K562 (cell line): ENCODE data around the gene OST4. TPM values are rescaled to one million over a fixed set of nuclear protein-coding genes. Genes with fewer than 3 reads are reported as not detected.
A peak's percentile ranks its signal among the peaks of the same experiment; 100 is the strongest.

Experiments
- ATF1 ChIP-seq, 2 experiments: fragments of 450-650 bp in 1 of 2; IDR thresholded peaks; 2 replicates each; pipeline ENCODE4 v1.6.1; 2016; ENCODE audit warnings: missing compliant biosample characterization in 1 of 2, missing genetic modification characterization in 1 of 2
- CHAMP1 ChIP-seq: fragments of 450-650 bp; IDR thresholded peaks from 2 replicates; pipeline ENCODE4 v1.6.1; 2016; ENCODE audit warnings: mild to moderate bottlenecking
- COPS2 ChIP-seq: fragments of 450-650 bp; conservative IDR thresholded peaks from 2 replicates; pipeline ENCODE4 v1.6.1; 2016; ENCODE audit warnings: mild to moderate bottlenecking, moderate library complexity
- E2F4 ChIP-seq: sonication (generic); formaldehyde crosslinking; IDR thresholded peaks from 2 replicates; pipeline ENCODE4 v1.8.0; 2022; ENCODE audit warnings: mild to moderate bottlenecking, low read depth, missing genetic modification reagents
- RFX1 ChIP-seq: fragments of 450-650 bp; IDR thresholded peaks from 2 replicates; pipeline ENCODE4 v1.6.1; 2016; ENCODE audit warnings: mild to moderate bottlenecking, moderate library complexity
- STAG1 ChIP-seq: sonication (generic); formaldehyde crosslinking; IDR thresholded peaks from 2 replicates; pipeline ENCODE4 v1.5.0; 2020; ENCODE audit warnings: missing genetic modification reagents, borderline replicate concordance
- TSC22D4 ChIP-seq: fragments of 450-650 bp; IDR thresholded peaks from 2 replicates; pipeline ENCODE4 v1.6.1; 2016; ENCODE audit warnings: missing genetic modification characterization, missing biosample characterization, control low read depth
- ZBTB1 ChIP-seq: sonication (generic); formaldehyde crosslinking; IDR thresholded peaks from 2 replicates; pipeline ENCODE4 v1.8.1; 2023; ENCODE audit warnings: missing genetic modification reagents, low read depth, mild to moderate bottlenecking, borderline replicate concordance
- ZC3H8 ChIP-seq: fragments of 450-650 bp; IDR thresholded peaks from 2 replicates; pipeline ENCODE4 v1.6.1; 2017
- ZNF318 ChIP-seq, 2 experiments: fragments of 450-650 bp; IDR thresholded peaks; 2 replicates each; pipeline ENCODE4 v1.6.1; 2016; ENCODE audit warnings: mild to moderate bottlenecking in 2 of 2, borderline replicate concordance in 1 of 2, low read depth in 1 of 2, moderate library complexity in 1 of 2
- ZNF395 ChIP-seq: fragments of 200-800 bp; sonication (Bioruptor generic); IDR thresholded peaks from 2 replicates; pipeline ENCODE4 v1.6.1; 2017; ENCODE audit warnings: missing genetic modification characterization, missing compliant biosample characterization
- polyA plus RNA-seq, 8 experiments: library from polyadenylated mRNA; depleted of rRNA in 4 of 8; stranded (reverse) in 5 of 8; unstranded in 3 of 8; fragments of >200 nt; fragmentation: Nextera tagmentation in 2 of 8; fragmentation: Illumina TruSeq in 1 of 8; extraction: Ambion mirVana in 2 of 8; extraction: Trizol in 1 of 8; gene quantifications; 2 replicates each; pipeline versions ENCODE4 v1.2.1 to v1.2.3, GENCODE V29; 2011 to 2014; ENCODE audit warnings: inconsistent platforms in 1 of 8, missing spikeins in 1 of 8
- total RNA-seq, 7 experiments: library from RNA; depleted of rRNA in 6 of 7; stranded (reverse); fragments of >200 nt in 6 of 7; fragmentation: Illumina TruSeq in 2 of 7; extraction: Trizol in 2 of 7; gene quantifications; 2 replicates each; pipeline versions ENCODE4 v1.2.1 to v1.2.3, GENCODE V29; 2011 to 2021; ENCODE audit warnings: low replicate concordance in 1 of 7

Gene OST4
- total and polyA plus RNA-seq, 9 of the 15 experiments (the other 6 are each of a cell fraction or from before 2014, with no cell fraction given) = 186 to 1,155 (median 355) TPM

GRCh38 chr2:27071990-27072830, 756 bp upstream of the OST4 start (continued):
- no peak for TF ChIP-seq E2F4
- TF ChIP-seq TSC22D4 (tag) = no peak
- TF ChIP-seq COPS2 = no peak
- TF ChIP-seq STAG1 (CRISPR knock-in tag) = no peak
- peak; percentile 11; the same call in 1 of the 2 replicates for TF ChIP-seq ZBTB1 (CRISPR knock-in tag)
- TF ChIP-seq ZNF318 (IDR thresholded peaks at IDR 0.05; ENCODE audit: borderline replicate concordance in 1 of 2, low read depth in 1 of 2) = no peak
- no peak for TF ChIP-seq RFX1
- TF ChIP-seq CHAMP1 = no peak
- no peak for TF ChIP-seq ATF1 (CRISPR knock-in tag; IDR thresholded peaks at IDR 0.05)
- TF ChIP-seq ATF1 (tag; IDR thresholded peaks at IDR 0.05) = no peak
- TF ChIP-seq ZNF395 (CRISPR knock-in tag) = no peak
- TF ChIP-seq ZC3H8 = no peak
